ENCODE measurements around the gene SAPCD2.

The SAPCD2 gene

GRCh38 chr9:137019891-137020683 is 50.3 kb downstream of the SAPCD2 start:
- no peak for DNase-seq (ENCODE audit: low read depth in 4 of 4, low spot score in 1 of 4)

- DNase-seq (ENCODE audit: low read depth in 4 of 4, low spot score in 1 of 4), result no peak
Measured at GRCh38 chr9:137018761-137019559, 51.4 kb downstream of the SAPCD2 start.

GRCh38 chr9:137017791-137018497 is 52.4 kb downstream of the SAPCD2 start:
- no peak for DNase-seq (ENCODE audit: low read depth in 4 of 4, low spot score in 1 of 4)

GRCh38 chr9:137017071-137017470 is 53.3 kb downstream of the SAPCD2 start:
- DNase-seq (ENCODE audit: low read depth in 4 of 4, low spot score in 1 of 4), result no peak

- no peak for DNase-seq (ENCODE audit: low read depth in 4 of 4, low spot score in 1 of 4)
Measured at GRCh38 chr9:137016436-137016835, 53.9 kb downstream of the SAPCD2 start.

GRCh38 chr9:137015976-137016375 is 54.4 kb downstream of the SAPCD2 start:
- no peak for DNase-seq (ENCODE audit: low read depth in 4 of 4, low spot score in 1 of 4)

- no peak for DNase-seq (ENCODE audit: low read depth in 4 of 4, low spot score in 1 of 4)
Measured at GRCh38 chr9:137015540-137015930, 54.8 kb downstream of the SAPCD2 start.

- no peak for DNase-seq (ENCODE audit: low read depth in 4 of 4, low spot score in 1 of 4)
Measured at GRCh38 chr9:137014776-137015539, 55.4 kb downstream of the SAPCD2 start.

GRCh38 chr9:137014166-137014565 is 56.2 kb downstream of the SAPCD2 start:
- DNase-seq (ENCODE audit: low read depth in 4 of 4, low spot score in 1 of 4), result no peak

- no peak for DNase-seq (ENCODE audit: low read depth in 4 of 4, low spot score in 1 of 4)
Measured at GRCh38 chr9:137013571-137013940, 56.8 kb downstream of the SAPCD2 start.

- no peak for DNase-seq (ENCODE audit: low read depth in 4 of 4, low spot score in 1 of 4)
Measured at GRCh38 chr9:137012694-137013570, 57.4 kb downstream of the SAPCD2 start.
